EH (cell line): ENCODE data around the gene FLNB.

Source experiments
- DNase-seq: peaks from one replicate; pipeline ENCODE4 v3.0.0-alpha.2; 2015; ENCODE audit warnings: low read depth

Gene FLNB

GRCh38 chr3:58109752-58110151, 101.5 kb downstream of the FLNB start:
- no peak for DNase-seq

- no peak for DNase-seq
Observed at GRCh38 chr3:58111513-58112184, 103.4 kb downstream of the FLNB start.

DNA sequence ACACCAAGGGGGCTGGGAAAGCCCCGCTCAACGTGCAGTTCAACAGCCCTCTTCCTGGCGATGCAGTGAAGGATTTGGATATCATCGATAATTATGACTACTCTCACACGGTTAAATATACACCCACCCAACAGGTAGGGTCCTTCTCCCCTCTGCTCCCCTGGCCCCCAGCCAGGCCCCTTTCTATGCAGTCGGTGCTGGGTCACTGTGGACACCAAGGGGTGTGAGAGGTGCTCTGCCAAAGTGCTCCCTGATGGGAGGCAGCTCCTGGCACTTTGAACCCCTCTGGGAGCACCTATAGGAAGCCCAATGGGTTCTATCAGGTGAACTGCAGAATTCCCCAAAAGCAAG, 103.9 kb downstream of the FLNB start:
- DNase-seq: no peak

DNA sequence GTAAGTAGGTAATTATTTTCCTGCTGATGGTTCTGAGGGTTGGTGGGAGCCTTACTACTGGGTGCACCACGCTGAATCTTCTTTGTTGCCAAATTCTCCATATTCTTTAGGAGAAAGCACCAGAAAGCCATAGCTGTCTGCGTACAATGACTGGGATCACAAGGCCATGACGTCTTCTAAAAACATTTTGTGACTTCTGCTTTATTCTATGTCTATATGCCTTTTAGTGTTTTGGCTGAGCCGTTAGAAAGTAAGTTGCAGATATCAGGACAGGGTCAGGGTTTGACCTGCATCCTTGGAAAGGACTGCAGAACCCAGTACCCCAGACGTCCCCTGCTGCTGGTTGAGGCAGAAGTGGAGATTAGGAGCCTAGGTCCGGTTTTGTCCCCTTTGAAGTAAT, 107.0 kb downstream of the FLNB start:
- no peak for DNase-seq

DNA sequence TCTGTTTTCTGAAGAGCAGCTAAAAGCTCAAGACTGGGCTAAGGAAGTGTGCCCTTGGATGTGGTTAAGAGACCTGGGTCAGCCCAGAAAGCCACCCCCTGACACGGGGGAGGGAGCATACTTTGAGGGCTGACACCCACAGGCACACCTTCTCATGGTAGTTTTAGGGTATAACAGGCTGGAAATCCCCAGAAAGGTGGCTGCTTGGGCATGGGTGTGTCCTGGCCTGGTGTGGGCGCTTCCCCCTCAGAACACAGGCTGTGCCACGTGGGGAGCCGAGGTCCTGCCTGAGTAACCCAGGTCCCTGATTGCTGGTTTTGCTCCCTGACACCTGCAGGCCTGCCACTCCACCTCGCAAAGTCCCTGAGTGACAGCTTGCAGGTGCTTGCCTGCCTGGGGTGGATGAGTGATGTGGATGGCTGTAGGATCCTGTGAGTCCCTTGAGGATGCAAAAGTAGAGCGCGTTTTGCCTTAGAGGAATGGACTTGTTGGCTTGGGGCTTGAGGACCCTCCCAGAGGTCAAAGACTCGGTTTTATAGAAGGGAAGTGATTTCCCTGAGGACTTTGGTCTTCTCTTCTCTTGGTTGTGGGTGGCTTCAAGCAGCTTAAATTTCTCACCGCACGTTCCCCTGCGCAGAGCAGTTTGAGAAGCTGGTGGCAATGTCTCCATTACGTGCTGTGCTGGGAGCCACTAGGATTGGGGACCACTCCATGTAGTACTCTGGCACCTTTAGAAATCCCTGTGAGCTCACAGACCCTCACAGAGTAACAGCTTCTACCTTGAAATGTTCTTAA, 108.1 kb downstream of the FLNB start:
- DNase-seq: no peak

DNA sequence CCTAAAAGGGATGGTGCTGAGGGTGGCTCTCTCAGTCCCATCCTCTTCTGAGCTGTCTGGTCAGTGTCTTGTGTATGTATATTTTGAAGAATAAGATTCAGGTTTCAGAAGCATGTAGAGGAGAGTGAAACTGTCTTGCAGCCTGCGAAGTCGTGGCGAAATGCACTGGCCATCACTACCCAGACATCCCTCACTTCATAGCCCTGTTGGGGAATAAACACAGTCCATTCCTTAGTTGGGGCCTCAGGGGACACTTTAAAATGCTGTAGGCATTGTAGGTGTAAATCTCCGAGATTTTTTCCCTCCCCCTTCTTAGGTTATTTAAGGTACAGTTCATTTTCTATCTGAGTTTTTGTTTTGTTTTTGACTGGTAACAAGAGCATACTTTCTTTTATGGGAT, 108.8 kb downstream of the FLNB start:
- DNase-seq: no peak

- DNase-seq: peak; percentile 23
Observed at GRCh38 chr3:58117561-58118181, 109.4 kb downstream of the FLNB start.

DNA sequence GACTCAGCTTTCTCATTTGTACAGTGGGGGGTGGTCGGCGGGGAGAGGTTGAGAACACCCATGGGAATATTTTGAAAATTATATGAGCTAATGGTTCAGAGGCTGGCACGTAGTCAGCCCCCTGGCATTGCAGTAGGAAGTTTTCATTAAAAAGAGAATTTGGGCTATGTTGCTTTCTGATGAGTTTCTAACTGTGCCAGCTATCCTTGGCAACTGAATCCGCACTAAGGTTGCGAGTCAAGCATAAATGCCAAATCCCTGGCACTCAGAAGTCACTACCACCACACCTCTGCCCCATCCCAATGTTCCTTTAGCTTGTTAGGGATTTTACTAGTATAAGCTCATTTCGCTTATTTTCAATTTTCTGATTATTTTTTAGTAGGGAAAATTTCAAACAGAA, 111.0 kb downstream of the FLNB start:
- DNase-seq: no peak

GRCh38 chr3:58120075-58120812, 112.0 kb downstream of the FLNB start:
- no peak for DNase-seq

DNA sequence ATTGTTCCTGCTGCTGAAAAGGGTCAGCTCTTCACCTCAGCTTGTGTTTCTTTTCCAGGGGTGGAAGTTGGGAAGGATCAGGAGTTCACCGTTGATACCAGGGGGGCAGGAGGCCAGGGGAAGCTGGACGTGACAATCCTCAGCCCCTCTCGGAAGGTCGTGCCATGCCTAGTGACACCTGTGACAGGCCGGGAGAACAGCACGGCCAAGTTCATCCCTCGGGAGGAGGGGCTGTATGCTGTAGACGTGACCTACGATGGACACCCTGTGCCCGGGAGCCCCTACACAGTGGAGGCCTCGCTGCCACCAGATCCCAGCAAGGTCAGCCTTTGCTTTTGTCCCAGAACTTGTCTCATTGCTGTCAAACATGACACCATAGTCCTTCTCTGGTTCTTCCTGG, 113.0 kb downstream of the FLNB start:
- no peak for DNase-seq

- no peak for DNase-seq
Observed at GRCh38 chr3:58122936-58123700, 114.9 kb downstream of the FLNB start.

- DNase-seq: no peak
Observed at GRCh38 chr3:58124387-58124786, 116.2 kb downstream of the FLNB start.

GRCh38 chr3:58129041-58129770, 121.0 kb downstream of the FLNB start:
- DNase-seq: no peak

DNA sequence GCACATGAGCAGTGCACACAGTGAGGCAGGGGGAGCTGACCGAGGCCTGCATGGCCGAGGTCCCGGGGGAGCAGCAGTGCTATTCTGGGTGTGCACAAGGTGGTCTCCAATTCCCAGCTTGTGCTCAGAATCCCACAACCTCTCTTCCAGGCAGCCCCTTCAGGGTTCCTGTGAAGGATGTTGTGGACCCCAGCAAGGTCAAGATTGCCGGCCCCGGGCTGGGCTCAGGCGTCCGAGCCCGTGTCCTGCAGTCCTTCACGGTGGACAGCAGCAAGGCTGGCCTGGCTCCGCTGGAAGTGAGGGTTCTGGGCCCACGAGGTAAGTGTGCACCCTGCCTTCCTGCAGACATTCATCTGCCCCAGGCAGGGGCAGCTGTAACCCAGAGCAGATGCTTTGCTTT, 122.4 kb downstream of the FLNB start:
- DNase-seq: no peak

- no peak for DNase-seq
Observed at GRCh38 chr3:58131101-58131825, 123.0 kb downstream of the FLNB start.

DNA sequence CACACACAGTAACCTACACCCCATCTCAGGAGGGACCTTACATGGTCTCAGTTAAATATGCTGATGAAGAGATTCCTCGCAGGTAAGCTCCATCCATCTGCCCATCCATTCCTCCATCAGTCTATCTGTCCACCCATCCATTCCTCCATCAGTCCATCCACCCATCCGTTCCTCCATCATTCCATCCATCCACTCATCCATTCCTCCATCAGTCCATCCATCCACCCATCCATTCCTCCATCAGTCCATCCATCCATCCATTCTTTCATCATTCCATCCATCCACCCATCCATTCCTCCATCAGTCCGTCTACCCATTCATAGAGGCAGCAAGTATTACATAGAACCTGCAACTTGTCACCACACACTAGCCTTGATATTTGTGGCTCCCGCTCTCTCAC, 124.6 kb downstream of the FLNB start:
- DNase-seq: no peak

GRCh38 chr3:58134468-58134867, 126.2 kb downstream of the FLNB start:
- no peak for DNase-seq

- DNase-seq: peak; percentile 9
Observed at GRCh38 chr3:58135712-58136543, 127.7 kb downstream of the FLNB start.

DNA sequence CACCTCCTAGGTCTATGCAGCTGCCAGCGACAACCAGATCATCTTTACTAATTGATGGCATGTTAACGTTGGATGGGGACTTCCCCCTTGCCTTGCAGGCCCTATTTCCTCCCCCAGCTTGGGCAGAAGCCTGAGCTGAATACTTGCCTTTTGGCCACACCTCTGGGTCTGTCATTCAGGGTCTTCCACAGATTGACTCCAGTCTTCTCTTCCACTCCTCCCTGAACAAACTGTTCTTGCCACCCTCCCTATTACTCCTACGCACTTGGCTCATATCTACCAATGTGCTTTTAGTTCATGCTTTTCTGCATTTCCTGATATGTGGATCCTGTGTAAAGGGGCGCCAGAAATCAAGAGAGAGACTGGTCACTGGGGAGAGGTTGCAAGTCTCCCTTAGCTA, 129.1 kb downstream of the FLNB start:
- no peak for DNase-seq
